ENCODE results near the gene STAT5B. TPM values are rescaled to one million over a fixed set of nuclear protein-coding genes. Genes with fewer than 3 reads are reported as not detected.

The STAT5B gene
- total RNA-seq, 1 experiment from 2014 or later: 42.9 TPM

DNA sequence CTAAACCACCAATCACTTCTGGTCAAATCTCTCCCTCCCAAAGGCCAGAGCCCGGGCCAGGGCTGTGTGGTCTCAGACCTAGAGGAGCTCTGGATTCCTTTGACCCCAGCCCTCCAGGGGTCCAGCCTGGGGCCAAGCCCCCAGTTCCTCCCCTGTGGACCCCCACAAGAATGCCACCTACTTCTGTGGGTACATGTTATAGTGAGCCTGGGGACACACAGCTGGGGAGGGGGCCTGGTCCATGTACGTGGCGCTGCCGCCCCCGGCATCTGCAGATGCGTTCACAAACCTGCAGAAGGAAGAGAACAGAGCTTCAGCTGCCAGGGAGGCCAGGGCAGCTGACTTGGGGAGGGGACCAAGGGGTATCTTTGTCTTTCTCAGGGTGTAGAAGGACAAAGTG is 74.0 kb downstream of the STAT5B start:
- Mint-ChIP-seq H3K9me3 (no peaks in the 10 kb centered on the region), H3K4me1 (peaks cover 0 to 3% of the 10 kb centered on the region in 2 experiments; a peak in 2 of 4 replicates), H3K36me3 (ENCODE audit: insufficient read depth in 1 of 3, low read depth in 3 of 3) (peaks cover 7 to 46% (median 46%) of the 10 kb centered on the region in 3 experiments; a peak in 6 of 7 replicates), H3K4me3 (no peak overlapping the region), H3K27ac (no peak overlapping the region), H3K27me3 (ENCODE audit: low read depth) (no peaks in the 10 kb centered on the region)
- H2BK20ac ChIP-seq (ENCODE audit: low read depth, low read length, poor library complexity, severe bottlenecking): no peak overlapping the region
- WGBS (ENCODE audit: extremely low coverage, insufficient read length, low lambda C conversion rate): no CpG with 5 or more reads among the region's 6 CpGs
- H3K4me1 ChIP-seq (ENCODE audit: insufficient read depth, low read length): no peaks in the 10 kb centered on the region
- no peak overlapping the region for H3K14ac ChIP-seq (ENCODE audit: insufficient read depth, low read length)
- DNase-seq: no peak
- H4K8ac ChIP-seq (replicated peaks; ENCODE audit: insufficient read length, low read depth, low read length): no peak overlapping the region
- H3K27me3 ChIP-seq (ENCODE audit: insufficient read depth, low read length): no peaks in the 10 kb centered on the region
- H3K23ac ChIP-seq (ENCODE audit: insufficient read length, low read depth, low read length): no peak overlapping the region
- no peak overlapping the region for H3K9ac ChIP-seq (ENCODE audit: extremely low read depth, insufficient read length, low read length)
- no peak for TF ChIP-seq CTCF (conservative IDR thresholded peaks at IDR 0.05)
- no peak overlapping the region for H4K91ac ChIP-seq (ENCODE audit: insufficient read length, low read depth, low read length)
- no peak overlapping the region for H3K56ac ChIP-seq (ENCODE audit: insufficient read length, low read depth, low read length)
- H4K5ac ChIP-seq (ENCODE audit: insufficient read length, low read depth, low read length): no peak overlapping the region
- H3K27ac ChIP-seq (ENCODE audit: insufficient read length, low read depth, low read length): no peak overlapping the region
- H3K4me2 ChIP-seq (ENCODE audit: insufficient read depth, insufficient read length, low read length): no peak overlapping the region
- H3K79me1 ChIP-seq (ENCODE audit: insufficient read depth, low read depth, low read length, poor library complexity, severe bottlenecking): no peaks in the 10 kb centered on the region
- H2AK5ac ChIP-seq (ENCODE audit: insufficient read length, low read length): no peak overlapping the region
- H3K79me2 ChIP-seq (ENCODE audit: insufficient read depth, low read length): no peaks in the 10 kb centered on the region
- no peak overlapping the region for H2BK5ac ChIP-seq (ENCODE audit: insufficient read length, low read length)
- no peak overlapping the region for H2AFZ ChIP-seq (ENCODE audit: low read length)
- no peak overlapping the region for H2BK15ac ChIP-seq (ENCODE audit: low read depth, low read length)
- no peak overlapping the region for H3K18ac ChIP-seq (ENCODE audit: insufficient read length, low read depth, low read length)
- H3K23me2 ChIP-seq (ENCODE audit: insufficient read length, low read depth, low read length, poor library complexity, severe bottlenecking): no peaks in the 10 kb centered on the region
- H3T11ph ChIP-seq (ENCODE audit: low read length): no peak overlapping the region
- no peak overlapping the region for H3K4ac ChIP-seq (ENCODE audit: low read depth, low read length)
- no peaks in the 10 kb centered on the region for H4K20me1 ChIP-seq (ENCODE audit: control insufficient read depth, insufficient read depth, insufficient read length)
- no peak overlapping the region for H2BK12ac ChIP-seq (ENCODE audit: insufficient read length, low read depth, low read length)
- H3K9me3 ChIP-seq (ENCODE audit: control insufficient read depth, low read depth, low read length): no peaks in the 10 kb centered on the region
- H2BK120ac ChIP-seq (ENCODE audit: low read depth, low read length, poor library complexity, severe bottlenecking): no peak overlapping the region

All from H9 (cell line).